Tibial nerve (tissue), 3 donors: Measurements from ENCODE around the gene DIP2C.

Experiments
- CTCF ChIP-seq, 5 experiments: fragments of 200-600 bp in 3 of 5; fragments of 450-650 bp in 2 of 5; sonication (generic) in 3 of 5; IDR thresholded peaks; one replicate each; pipeline ENCODE4 v1.5.1; 2016 to 2019; ENCODE audit warnings: antibody characterized with exemption in 5 of 5, mild to moderate bottlenecking in 3 of 5, moderate library complexity in 2 of 5
- POLR2A ChIP-seq, 2 donors: fragments of 450-650 bp; IDR thresholded peaks; one replicate each; pipeline ENCODE4 v1.6.1; 2017; ENCODE audit warnings: antibody characterized with exemption in 2 of 2, mild to moderate bottlenecking in 2 of 2, moderate library complexity in 2 of 2

- TF ChIP-seq POLR2A (IDR thresholded peaks at IDR 0.05), result no peak
- no peak for TF ChIP-seq CTCF (IDR thresholded peaks at IDR 0.05)
These were observed 402.3 kb downstream of the DIP2C start for GRCh38 chr10:287026-287709.
